ENCODE results near the gene LYPLA2.

Gene LYPLA2

GRCh38 chr1:23790696-23791515 is at the start of gene LYPLA2:
LYPLA2 (plus strand) TSS chr1:23791145; CDS start chr1:23792683, 1,538 bp downstream.
- peak; percentile 76 to 90 (median 78) for DNase-seq (ENCODE audit: low read depth in 2 of 3, low spot score in 1 of 3)

GRCh38 chr1:23741609-23742008 is 49.3 kb upstream of the LYPLA2 start:
- DNase-seq (ENCODE audit: low read depth in 2 of 3, low spot score in 1 of 3), result no peak

- DNase-seq (ENCODE audit: low read depth in 2 of 3, low spot score in 1 of 3), result no peak
Measured at GRCh38 chr1:23742670-23743286, 48.2 kb upstream of the LYPLA2 start.

- peak; percentile 46 to 66 (median 53) for DNase-seq (ENCODE audit: low read depth in 2 of 3, low spot score in 1 of 3)
Measured at GRCh38 chr1:23743287-23744152, 47.4 kb upstream of the LYPLA2 start, which contains the start of gene ELOA. ELOA (plus strand) TSS chr1:23743471; CDS start chr1:23743504, 33 bp downstream.

- no peak for DNase-seq (ENCODE audit: low read depth in 2 of 3, low spot score in 1 of 3)
Measured at GRCh38 chr1:23745515-23745914, 45.4 kb upstream of the LYPLA2 start.

- DNase-seq (ENCODE audit: low read depth in 2 of 3, low spot score in 1 of 3), result no peak
Measured at GRCh38 chr1:23748016-23748415, 42.9 kb upstream of the LYPLA2 start.

- peak; percentile 22 to 42 (median 24) for DNase-seq (ENCODE audit: low read depth in 2 of 3, low spot score in 1 of 3)
Measured at GRCh38 chr1:23751050-23751814, 39.7 kb upstream of the LYPLA2 start.

- no peak for DNase-seq (ENCODE audit: low read depth in 2 of 3, low spot score in 1 of 3)
Measured at GRCh38 chr1:23751815-23752200, 39.1 kb upstream of the LYPLA2 start.

- DNase-seq (ENCODE audit: low read depth in 2 of 3, low spot score in 1 of 3), result no peak
Measured at GRCh38 chr1:23752909-23753308, 38.0 kb upstream of the LYPLA2 start.

- no peak for DNase-seq (ENCODE audit: low read depth in 2 of 3, low spot score in 1 of 3)
Measured at GRCh38 chr1:23756676-23757075, 34.3 kb upstream of the LYPLA2 start.

- DNase-seq (ENCODE audit: low read depth in 2 of 3, low spot score in 1 of 3), result no peak
Measured at GRCh38 chr1:23757812-23758211, 33.1 kb upstream of the LYPLA2 start.

- DNase-seq (ENCODE audit: low read depth in 2 of 3, low spot score in 1 of 3), result no peak
Measured at GRCh38 chr1:23759277-23759676, 31.7 kb upstream of the LYPLA2 start.

GRCh38 chr1:23763041-23763577 is 27.8 kb upstream of the LYPLA2 start:
- no peak for DNase-seq (ENCODE audit: low read depth in 2 of 3, low spot score in 1 of 3)

GRCh38 chr1:23768733-23769132 is 22.2 kb upstream of the LYPLA2 start:
- DNase-seq (ENCODE audit: low read depth in 2 of 3, low spot score in 1 of 3), result no peak

- DNase-seq (ENCODE audit: low read depth in 2 of 3, low spot score in 1 of 3), result peak; percentile 74 to 89 (median 83)
Measured at GRCh38 chr1:23772049-23772853, 18.7 kb upstream of the LYPLA2 start.

- DNase-seq (ENCODE audit: low read depth in 2 of 3, low spot score in 1 of 3), result no peak
Measured at GRCh38 chr1:23772854-23773242, 18.1 kb upstream of the LYPLA2 start.

GRCh38 chr1:23774174-23774880 is 16.6 kb upstream of the LYPLA2 start:
- no peak for DNase-seq (ENCODE audit: low read depth in 2 of 3, low spot score in 1 of 3)

- DNase-seq (ENCODE audit: low read depth in 2 of 3, low spot score in 1 of 3), result no peak
Measured at GRCh38 chr1:23776217-23776616, 14.7 kb upstream of the LYPLA2 start.

Data from stimulated activated CD4-positive, alpha-beta T cell treated with anti-CD3 and anti-CD28 coated beads, Interleukin-12 subunit alpha, Interleukin-12 subunit beta, amount 100 ng/mL, for 48 hours (primary cell).